HG03442 (cell line): ENCODE measurements around the gene WDR59.
"Not testable (repeated sequence)": the region's sequence is repeated elsewhere in the genome, so short reads cannot be mapped to it uniquely, and the experiment has no call there.

Experiments
- ATAC-seq: cut with Tn5 transposase; IDR thresholded peaks from one replicate; pipeline ENCODE4 v1.9.1; 2021; ENCODE audit warnings: mild to moderate bottlenecking, moderate library complexity; ENCODE audit not compliant: unreplicated experiment

WDR59 gene

DNA sequence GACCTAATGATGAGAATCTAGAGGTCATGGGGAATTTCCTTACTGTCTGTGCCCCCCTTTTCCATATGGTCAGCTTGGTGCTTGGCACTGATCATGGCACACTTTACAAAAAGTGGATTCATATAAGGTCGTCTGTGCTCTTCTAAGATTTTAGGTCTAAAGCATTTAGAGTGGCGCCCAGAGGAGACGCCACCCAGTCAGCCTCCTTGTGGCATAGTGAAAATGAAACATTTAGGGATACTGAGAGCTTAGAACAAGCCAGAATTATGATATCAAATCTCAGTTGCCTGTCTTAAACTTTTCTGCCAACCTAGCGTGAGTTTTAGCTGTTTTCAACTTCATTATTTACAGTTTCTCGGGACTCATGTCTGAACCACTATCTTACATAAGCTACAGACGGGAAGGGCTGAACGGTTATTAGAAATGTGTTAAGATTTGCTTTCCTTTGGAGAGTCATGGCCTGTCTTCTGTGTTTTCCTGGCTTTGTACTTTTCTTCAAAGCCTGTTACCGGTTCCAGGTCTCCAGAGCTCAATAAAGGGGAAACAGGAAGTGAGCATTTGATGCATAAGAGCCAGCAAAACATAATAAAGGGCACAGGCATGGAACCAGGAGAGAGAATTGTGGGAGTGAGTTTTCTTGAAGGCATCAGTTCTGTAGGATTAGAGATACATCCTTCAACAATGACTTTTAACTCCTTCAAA, 27.6 kb upstream of the WDR59 start:
- no peak for ATAC-seq

DNA sequence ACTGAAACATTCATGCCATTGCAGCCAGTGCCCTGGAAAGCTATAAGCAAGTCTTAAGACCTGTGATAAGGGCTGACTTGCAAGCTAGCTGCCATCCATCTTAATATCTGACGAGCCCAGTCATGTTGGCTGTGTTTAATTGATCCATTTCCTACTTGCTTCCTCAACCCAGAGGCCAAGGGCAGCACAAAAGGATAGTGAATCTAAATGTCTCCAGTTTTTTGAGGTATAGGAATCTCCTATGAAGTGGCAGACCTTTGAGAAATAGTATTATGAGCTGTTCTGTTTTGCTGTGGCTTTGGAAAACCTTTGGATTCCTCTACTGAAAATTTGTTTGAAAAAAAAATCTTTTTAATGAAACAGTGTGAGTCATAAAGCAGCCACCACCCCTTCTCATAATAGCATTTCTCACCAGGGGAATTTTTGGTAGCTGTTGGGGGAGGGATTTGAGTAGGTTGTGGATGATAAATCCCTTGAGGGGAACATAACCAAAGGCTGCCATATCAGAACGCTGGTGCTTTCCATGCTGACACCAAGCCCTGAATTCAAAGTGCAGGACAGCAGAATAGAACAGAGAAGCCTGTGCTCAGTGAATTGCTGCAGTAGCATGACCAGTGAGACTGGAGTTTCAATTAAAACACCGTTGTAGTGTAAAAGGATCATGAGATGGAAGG, 26.8 kb upstream of the WDR59 start:
- peak; percentile 73 for ATAC-seq

DNA sequence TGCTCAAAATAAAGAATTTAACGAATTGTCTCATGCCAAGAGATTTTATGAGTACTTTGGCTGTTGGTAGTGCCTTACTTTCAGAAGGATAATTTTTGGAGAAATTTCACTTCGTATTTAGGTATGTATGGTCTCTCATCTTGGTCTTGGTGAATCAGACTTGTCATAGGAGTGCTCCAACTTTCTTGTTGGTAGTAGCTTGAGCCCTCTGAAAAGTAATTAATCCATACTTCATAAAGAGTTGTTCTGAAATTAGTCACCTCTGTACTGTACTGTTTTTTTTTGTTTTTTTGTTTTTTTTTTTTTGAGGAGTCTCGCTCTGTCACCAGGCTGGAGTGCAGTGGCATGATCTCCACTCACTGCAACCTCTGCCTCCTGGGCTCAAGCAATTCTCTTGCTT, 25.5 kb upstream of the WDR59 start:
- ATAC-seq, result no peak

DNA sequence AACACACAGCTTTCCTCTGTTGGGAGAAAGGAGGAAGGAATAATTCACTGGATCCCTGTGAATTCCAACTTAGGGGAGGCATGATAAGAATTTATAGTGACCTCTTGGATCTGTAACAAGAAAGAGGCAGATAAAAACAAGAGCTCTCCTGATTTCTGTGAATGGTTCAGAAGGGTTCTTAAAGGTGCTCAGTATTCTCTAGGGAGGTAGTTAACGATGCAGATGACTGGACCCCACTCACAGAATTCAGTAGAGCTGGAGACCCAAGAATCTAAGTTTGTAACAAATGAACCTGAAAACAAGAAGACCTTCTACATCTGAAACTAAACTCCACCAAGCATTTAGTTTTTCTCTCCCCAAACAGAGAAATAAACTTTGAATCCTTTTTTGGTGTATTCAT, 22.5 kb upstream of the WDR59 start:
- ATAC-seq, result no peak

DNA sequence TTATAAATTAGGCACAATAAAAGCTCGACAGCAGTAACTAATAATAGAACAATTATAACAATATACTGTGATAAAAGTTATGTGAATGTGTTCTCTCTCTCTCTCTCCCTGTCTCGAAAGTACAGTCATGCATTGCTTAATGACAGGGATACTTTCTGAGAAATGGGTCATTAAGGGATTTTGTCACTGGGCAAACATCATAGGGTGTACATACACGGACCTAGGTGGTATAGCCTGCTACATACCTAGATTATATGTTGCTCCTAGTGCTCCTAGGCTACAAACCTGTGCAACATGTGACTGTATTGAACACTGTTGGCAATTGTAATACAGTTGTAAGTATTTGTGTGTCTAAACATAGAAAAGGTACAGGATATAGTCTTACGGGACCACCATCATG, 20.8 kb upstream of the WDR59 start:
- ATAC-seq, result no peak

DNA sequence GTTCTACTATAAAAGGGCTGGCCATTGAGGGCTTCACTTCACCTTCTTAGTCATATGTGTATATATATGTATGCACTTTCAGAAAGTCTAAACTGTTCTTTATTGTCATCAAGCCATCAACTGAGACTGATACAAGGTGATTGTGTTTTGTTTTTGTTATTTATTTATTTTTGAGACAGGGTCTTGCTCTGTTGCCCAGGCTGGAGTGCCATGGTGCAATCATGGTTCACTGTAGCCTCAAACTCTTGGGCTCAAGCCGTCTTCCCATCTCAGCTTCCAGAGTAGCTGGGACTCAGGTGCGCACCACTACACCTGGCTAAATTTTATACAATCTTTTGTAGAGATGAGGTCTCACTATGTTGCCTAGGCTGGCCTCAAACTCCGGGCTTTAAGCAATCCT, 19.5 kb upstream of the WDR59 start:
- ATAC-seq, result no peak

DNA sequence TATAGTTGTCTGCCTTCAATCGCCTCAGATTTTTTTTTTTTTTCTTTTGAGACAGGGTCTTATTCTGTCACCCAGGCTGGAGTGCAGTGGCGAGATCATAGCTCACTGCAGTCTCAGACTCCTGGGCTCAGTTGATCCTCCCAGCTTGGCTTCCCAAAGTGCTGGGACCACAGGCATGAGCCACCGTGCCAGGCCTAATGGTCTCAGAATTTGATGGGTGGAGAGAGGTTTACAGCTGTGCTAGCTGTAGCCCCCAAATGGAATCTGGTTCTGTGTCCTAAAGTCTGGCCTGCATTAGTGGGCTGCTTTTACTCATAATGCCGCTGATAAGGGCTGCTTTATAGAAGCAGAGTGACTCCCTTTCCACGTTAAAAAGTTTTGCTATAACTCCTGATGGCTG, 19.0 kb upstream of the WDR59 start:
- no peak for ATAC-seq

DNA sequence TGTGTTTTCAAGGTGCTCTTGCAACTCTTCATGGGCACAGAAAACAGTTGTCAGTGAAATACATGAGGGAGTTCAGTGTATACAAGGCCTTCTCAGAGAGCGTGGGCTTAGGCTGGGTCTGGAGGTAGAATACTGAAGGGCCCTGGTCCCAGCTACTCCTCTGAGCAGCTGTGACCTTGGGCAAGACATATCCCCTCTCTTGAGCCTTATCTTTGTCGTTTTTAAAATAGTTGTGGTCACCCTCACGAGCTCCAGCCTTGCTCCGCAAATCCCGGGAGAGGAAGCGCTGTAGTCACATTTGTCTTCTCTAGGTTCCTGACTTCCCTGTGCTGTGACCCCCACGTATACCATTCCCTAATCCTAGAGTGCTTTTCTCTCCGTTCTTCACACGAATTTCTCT, 17.6 kb upstream of the WDR59 start:
- no peak for ATAC-seq

DNA sequence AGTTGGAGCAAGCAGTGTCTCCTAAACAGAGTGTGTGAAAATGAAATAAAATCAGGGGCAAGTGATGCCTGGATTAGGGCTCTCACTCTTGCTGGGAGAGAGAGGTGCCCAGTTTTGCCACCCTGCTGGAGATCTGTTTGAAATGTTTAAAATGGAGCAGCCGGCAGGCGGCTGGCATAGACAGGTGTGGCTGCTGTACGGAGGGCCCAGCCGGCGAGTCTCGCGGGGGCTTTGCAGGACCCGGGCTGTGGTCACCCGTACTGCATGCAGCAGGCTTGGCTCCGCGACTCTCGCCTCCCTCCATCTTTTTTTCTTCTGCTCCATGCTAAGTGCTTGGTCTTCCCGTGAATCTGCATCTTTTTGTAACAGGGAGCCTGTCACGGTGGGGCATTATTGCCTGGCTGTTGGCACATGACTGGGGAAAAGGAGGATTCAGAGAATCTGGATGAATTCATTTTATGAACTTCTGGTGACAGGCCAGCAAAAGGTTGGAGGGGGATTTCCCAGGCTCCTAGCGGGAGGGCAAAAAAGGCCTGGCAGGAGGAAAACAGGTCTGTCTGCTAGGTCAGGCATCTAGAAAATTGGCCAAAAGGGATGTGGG, 15.7 kb upstream of the WDR59 start:
- ATAC-seq, result no peak

DNA sequence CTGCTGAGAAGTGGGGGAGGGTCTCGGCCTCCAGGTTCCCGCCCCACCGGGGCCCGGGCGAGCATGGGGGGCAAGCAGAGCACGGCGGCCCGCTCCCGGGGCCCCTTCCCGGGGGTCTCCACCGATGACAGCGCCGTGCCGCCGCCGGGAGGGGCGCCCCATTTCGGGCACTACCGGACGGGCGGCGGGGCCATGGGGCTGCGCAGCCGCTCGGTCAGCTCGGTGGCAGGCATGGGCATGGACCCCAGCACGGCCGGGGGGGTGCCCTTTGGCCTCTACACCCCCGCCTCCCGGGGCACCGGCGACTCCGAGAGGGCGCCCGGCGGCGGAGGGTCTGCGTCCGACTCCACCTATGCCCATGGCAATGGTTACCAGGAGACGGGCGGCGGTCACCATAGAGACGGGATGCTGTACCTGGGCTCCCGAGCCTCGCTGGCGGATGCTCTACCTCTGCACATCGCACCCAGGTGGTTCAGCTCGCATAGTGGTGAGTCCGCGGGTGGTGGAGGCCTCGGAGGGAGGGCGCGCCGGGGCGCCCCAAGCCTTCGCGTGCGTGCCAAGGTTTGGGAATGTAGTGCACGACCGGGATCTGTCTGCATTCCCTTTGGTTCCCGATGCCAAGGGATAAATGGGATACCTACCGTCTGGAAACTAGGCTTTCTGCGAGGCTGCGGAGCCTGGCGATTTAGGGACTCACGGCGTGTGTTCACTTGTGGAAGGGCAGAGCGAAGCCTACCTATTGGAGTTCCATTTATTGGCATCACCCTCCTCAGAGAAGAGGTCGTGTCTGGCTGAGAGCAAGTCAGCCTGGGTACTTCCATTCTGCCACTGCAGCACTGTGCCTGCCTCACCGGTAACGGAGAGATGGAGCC, 14.9 kb upstream of the WDR59 start:
- ATAC-seq, result peak; percentile 31

DNA sequence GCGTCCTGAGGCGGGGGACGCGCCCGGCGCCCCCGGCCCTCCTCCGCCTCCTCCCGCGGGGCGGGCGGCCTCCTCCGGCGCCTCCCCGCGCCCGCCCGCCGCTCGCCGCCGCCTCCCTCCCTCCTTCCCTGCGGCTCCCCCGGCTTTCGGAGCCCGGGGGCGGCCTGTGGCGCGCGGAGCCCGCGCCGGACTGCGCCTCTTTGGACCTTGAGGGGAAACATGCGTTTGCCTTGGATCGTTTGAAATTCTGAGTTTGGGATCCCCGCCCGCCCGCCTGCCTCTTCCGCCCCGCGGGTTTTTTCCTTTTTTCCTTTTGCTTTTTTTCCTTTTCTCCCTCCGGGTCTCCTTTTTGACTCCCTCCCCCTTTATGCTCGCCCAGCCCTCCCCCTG, 14.3 kb upstream of the WDR59 start:
- peak; percentile 32 for ATAC-seq

DNA sequence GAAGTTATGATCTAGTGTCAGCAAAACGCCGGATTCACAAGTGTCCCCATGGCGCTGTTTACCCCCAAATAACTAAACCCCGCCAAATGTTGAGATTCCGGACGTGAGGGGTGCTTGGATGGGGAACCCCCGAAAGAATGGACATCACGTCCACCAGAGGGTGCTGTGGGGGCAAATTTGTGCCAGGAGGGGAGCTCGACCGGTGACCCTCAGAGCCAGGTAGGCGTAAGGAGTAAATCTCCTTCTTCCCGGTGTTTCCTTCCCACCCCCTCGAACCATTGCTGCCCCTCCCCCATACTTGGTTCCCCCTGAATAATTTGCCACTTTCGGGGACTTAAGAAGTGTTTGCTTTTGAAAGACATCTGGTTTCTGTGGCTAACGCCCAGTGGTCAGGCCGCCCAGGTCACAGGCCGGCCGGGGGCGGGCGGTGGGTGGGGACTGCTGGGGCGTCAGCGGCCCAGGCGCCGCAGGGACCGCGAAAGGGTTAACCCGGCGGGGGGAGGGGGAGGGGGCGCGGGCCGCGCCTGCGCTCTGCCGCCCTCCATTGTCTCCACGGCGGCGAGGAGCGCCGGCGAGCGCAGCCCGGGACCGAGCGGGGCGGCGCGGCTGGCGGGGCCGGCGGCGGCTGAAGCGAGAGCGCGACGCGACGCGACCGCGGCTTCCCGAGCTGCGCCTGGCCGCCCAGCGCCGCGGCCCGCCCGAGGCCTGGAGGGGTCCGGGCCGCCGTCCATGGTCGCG, 13.7 kb upstream of the WDR59 start, which contains the start of gene ZNRF1:
Gene ZNRF1, plus strand, starts transcription at position 544 of the 738 bp plus-strand sequence. CDS start 648 bp downstream, outside the sequence.
- peak; percentile 61 for ATAC-seq

DNA sequence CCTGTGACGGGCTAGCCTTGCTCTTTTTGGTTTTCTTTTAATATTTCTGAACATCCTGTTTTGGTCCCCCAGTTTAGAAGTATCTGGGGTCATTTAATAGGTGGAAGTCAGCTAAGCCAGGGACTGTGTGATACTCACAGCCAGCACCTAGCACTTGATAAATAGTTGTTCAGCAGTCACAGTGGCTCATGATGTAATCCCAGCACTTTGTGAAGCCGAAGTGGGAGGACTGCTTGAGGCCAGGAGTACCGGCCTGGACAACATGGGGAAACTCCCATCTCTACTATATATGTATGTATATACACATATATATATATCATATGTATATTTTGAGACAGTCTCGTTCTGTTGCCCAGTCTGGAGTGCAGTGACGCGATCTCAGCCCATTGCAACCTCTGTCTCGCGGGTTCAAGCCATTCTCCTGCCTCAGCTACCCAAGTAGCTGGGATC, 12.1 kb upstream of the WDR59 start:
- no peak for ATAC-seq

DNA sequence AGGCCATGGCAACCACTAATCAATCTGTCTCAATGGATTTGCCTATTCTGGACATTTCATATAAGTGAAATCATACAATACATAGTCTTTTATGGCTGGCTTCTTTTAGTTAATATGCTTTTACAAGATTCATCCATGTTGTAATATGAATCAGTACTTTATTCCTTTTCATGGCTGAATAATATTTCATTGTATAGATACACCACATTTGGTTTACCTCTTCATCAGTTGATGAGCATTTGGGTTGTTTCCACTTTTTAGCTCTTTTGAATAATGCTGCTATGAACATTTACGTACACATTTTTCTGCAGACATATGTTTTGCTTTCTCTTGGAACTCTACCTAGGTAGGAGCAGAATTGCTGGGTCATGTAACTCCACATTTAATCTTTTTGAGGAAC, 11.1 kb upstream of the WDR59 start:
- no peak for ATAC-seq

DNA sequence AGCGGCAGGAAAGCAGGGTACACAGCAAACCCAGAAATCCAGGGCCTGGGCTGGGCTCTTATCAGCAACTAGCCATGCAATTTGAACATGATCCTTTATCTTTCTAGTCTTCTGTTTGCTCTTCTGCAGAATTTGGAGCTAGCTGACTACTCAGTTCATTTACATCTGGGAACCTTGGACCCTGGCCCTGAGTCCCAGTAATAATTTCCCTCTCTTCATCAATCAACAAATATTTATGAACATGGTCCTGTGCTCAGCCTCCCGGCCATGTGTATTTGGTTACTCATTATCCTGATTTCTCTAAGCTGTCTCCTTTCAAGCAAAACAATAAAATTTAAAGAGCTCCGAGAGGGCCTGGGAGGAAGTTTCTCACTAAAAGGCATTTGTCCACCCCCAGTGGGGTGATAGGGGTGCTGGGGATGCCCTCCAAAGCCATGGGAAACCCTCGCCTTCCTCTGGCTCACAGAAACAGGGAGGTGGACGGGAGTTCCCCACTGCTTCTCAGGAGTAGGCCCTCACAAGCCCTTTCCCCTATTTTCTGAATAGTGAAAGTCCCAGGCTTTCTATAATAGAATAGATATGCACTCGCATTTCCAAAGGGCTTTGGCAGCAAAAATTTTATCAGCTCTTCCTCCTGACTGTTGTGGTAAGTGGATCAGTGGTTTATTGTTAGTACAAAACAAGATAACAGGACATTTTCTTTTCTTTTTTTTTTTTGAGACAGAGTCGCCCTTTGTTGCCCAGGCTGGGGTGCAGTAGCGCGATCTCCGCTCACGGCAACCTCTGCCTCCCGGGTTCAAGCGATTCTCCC, 6.9 kb upstream of the WDR59 start:
- ATAC-seq, result no peak

DNA sequence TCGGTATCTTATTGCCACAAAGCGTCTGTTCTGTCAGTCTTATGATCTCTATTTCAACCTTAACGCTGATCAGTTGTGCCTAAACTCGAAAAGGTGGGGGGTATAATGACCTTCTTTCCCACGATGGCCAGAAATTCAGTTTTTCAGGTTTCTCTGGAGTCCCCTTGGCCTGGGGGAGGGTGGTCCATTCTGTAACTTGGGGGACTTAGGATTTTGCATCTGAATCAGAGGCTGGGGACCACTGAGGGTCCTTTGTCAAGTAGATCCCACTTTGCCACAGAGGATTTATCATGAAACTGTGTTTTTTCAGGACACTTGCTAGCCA, 6.3 kb upstream of the WDR59 start:
- no peak for ATAC-seq

DNA sequence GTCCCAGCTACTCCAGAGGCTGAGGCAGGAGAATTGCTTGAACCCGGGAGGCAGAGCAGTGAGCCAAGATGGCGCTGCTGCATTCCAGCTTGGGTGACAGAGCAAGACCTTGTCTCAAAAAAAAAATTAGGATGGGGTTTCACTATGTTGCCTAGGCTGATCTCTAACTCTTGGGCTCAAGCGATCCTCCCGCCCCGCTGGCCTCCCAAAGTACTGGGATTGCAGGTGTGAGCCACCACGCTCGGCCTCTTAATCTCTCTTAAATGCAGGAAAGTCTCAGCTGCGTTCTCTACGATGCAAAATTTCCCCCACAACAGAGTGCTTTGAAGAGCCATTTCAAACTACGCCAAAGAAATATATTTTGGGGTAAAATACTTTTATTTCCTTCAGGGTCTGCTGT, 5.9 kb upstream of the WDR59 start:
- ATAC-seq, result no peak

DNA sequence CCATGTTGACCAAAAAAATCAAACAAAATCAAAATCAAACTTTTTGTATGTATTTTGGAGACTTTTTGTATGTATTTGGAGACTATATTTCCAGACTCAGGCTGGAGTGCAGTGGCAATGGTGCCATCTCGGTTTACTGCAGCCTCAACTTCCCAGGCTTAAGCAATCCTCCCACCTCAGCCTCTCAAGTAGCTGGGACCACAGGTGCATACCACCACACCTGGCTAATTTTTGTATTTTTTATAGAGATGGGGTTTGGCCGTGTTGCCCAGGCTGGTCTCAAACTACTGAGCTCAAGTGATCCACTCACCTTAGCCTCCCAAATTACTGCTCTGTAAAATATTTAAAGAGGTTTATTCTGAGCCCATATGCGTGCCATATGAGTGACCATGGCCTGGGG, 4.9 kb upstream of the WDR59 start:
- ATAC-seq, result not testable (repeated sequence)

DNA sequence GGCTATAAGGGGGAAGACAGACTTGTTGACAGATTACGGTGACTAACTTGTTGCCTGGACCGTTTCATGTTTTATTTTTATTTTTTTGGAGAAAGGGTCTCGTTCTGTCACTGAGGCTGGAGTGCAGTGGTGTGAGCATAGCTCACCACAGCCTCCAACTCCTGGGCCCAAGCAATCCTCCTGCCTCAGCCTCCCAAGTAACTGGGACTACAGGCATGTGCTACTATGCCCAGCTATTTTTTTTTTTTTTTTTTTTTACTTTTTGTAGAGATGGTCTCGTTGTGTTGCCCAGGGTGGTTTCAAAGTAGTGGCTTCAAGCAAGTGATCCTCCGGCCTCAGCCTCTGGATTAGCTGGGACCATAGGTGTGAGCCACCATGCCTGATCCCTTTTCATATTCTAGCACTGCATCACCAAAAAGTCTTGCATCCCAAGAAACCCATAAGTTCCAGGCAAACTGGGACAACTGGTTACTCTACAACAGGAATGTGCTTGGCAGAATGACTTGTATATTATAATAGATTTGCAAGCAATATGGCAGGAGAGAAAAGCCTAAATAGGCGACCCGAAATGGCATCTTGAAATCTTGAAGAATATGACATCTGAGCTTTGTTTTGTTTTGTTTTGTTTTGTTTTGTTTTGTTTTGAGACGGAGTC, 2.2 kb upstream of the WDR59 start:
- no peak for ATAC-seq

DNA sequence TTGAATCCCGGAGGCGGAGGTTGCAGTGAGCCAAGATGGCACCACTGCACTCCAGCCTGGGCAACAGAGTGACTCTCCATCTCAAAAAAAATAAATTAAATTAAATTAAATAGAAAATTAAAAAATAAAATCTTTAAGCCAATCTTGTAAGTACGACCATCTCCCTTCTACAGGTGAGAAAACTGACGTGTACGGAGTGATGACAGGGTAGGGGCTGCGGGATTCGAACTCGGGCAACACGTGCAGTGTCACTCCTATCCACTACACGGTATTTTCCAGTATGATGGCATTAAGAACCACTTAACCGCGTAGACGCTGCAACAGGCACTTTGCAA, 762 bp downstream of the WDR59 start:
- ATAC-seq, result no peak
